ENCODE results near the gene F2RL2.

The F2RL2 gene

GRCh38 chr5:76592692-76593091 is 30.5 kb downstream of the F2RL2 start:
- no peaks in the 10 kb centered on the region for H3K9me3 ChIP-seq (replicated peaks; ENCODE audit: insufficient read depth, low read length)
- H3K4me2 ChIP-seq (ENCODE audit: low read depth, low read length), result no peak overlapping the region
- H3K9ac ChIP-seq (ENCODE audit: low read length), result no peak overlapping the region
- no peaks in the 10 kb centered on the region for H3K27me3 ChIP-seq (replicated peaks; ENCODE audit: insufficient read depth, low read length)
- no peaks in the 10 kb centered on the region for H4K20me1 ChIP-seq (ENCODE audit: insufficient read depth, low read length)
- H3K9me2 ChIP-seq (replicated peaks; ENCODE audit: insufficient read depth, low read length), result no peaks in the 10 kb centered on the region
- no peak overlapping the region for H3K27ac ChIP-seq (ENCODE audit: low read length)
- H3F3A ChIP-seq (ENCODE audit: insufficient read depth, low read length), result peaks cover 8% of the 10 kb centered on the region
- H3K36me3 ChIP-seq (replicated peaks; ENCODE audit: insufficient read depth, low read length), result no peaks in the 10 kb centered on the region; the same call in 1 of the 2 replicates
- H2AFZ ChIP-seq (ENCODE audit: low read length), result no peak overlapping the region
- DNase-seq, result no peak
- H3K4me3 ChIP-seq (ENCODE audit: low read length), result no peak overlapping the region
- TF ChIP-seq CTCF (IDR thresholded peaks at IDR 0.05; ENCODE audit: low read length) (no peak), EZH2phosphoT487 (IDR thresholded peaks at IDR 0.05; ENCODE audit: low read length) (no peak), EZH2 (optimal IDR thresholded peaks at IDR 0.05; ENCODE audit: low read depth, low read length) (no peak)
- peaks cover 13% of the 10 kb centered on the region for H3K4me1 ChIP-seq (ENCODE audit: low read length)
- H3K79me2 ChIP-seq (ENCODE audit: low read length), result no peaks in the 10 kb centered on the region

DNA sequence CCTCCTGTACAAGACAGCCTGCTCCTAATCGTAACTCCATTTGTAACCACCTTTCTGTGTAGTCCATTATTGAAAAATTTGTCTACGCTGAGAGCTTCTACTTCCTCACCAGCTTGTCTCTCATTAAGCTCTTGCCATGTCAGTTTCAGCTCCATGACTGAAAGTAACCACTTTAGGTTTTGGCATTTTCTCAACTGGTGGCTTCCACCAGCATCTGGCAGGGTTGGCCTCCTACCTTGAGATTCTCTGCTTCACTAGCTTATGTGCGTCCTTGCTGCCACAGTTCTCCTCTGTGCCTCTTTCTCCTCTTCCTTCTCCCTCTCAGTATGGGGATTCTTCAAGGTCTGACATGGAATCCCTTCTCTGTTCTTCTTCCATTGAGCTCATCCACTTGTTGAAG is 31.8 kb downstream of the F2RL2 start:
- H3K4me3 ChIP-seq (ENCODE audit: low read length), result no peak overlapping the region
- no peaks in the 10 kb centered on the region for H4K20me1 ChIP-seq (ENCODE audit: insufficient read depth, low read length)
- TF ChIP-seq EZH2phosphoT487 (IDR thresholded peaks at IDR 0.05; ENCODE audit: low read length) (no peak), EZH2 (optimal IDR thresholded peaks at IDR 0.05; ENCODE audit: low read depth, low read length) (no peak), CTCF (IDR thresholded peaks at IDR 0.05; ENCODE audit: low read length) (no peak)
- no peaks in the 10 kb centered on the region for H3K79me2 ChIP-seq (ENCODE audit: low read length)
- no peak overlapping the region for H3K4me2 ChIP-seq (ENCODE audit: low read depth, low read length)
- no peaks in the 10 kb centered on the region for H3K9me2 ChIP-seq (replicated peaks; ENCODE audit: insufficient read depth, low read length)
- no peaks in the 10 kb centered on the region for H3K9me3 ChIP-seq (replicated peaks; ENCODE audit: insufficient read depth, low read length)
- no peaks in the 10 kb centered on the region for H3K27me3 ChIP-seq (replicated peaks; ENCODE audit: insufficient read depth, low read length)
- DNase-seq, result no peak
- H3K4me1 ChIP-seq (ENCODE audit: low read length), result peaks cover 13% of the 10 kb centered on the region
- no peak overlapping the region for H2AFZ ChIP-seq (ENCODE audit: low read length)
- H3K27ac ChIP-seq (ENCODE audit: low read length), result no peak overlapping the region
- peaks cover 8% of the 10 kb centered on the region for H3F3A ChIP-seq (ENCODE audit: insufficient read depth, low read length)
- no peak overlapping the region for H3K9ac ChIP-seq (ENCODE audit: low read length)
- H3K36me3 ChIP-seq (replicated peaks; ENCODE audit: insufficient read depth, low read length), result no peaks in the 10 kb centered on the region

GRCh38 chr5:76590027-76590426 is 33.2 kb downstream of the F2RL2 start:
- H3K9ac ChIP-seq (ENCODE audit: low read length), result no peak overlapping the region
- H3K27ac ChIP-seq (ENCODE audit: low read length), result peak overlapping the region; percentile 46; the same call in 1 of the 2 replicates
- H3K4me2 ChIP-seq (ENCODE audit: low read depth, low read length), result peak overlapping the region; percentile 57
- TF ChIP-seq EZH2phosphoT487 (IDR thresholded peaks at IDR 0.05; ENCODE audit: low read length) (no peak), EZH2 (optimal IDR thresholded peaks at IDR 0.05; ENCODE audit: low read depth, low read length) (no peak), CTCF (IDR thresholded peaks at IDR 0.05; ENCODE audit: low read length) (no peak)
- peaks cover 8% of the 10 kb centered on the region for H3F3A ChIP-seq (ENCODE audit: insufficient read depth, low read length)
- H3K9me2 ChIP-seq (replicated peaks; ENCODE audit: insufficient read depth, low read length), result no peaks in the 10 kb centered on the region
- H4K20me1 ChIP-seq (ENCODE audit: insufficient read depth, low read length), result no peaks in the 10 kb centered on the region
- no peaks in the 10 kb centered on the region for H3K9me3 ChIP-seq (replicated peaks; ENCODE audit: insufficient read depth, low read length)
- peaks cover 13% of the 10 kb centered on the region for H3K4me1 ChIP-seq (ENCODE audit: low read length)
- H3K27me3 ChIP-seq (replicated peaks; ENCODE audit: insufficient read depth, low read length), result no peaks in the 10 kb centered on the region
- no peaks in the 10 kb centered on the region for H3K79me2 ChIP-seq (ENCODE audit: low read length)
- DNase-seq, result peak; percentile 57
- peak overlapping the region; percentile 20; the same call in 1 of the 2 replicates for H3K4me3 ChIP-seq (ENCODE audit: low read length)
- no peaks in the 10 kb centered on the region for H3K36me3 ChIP-seq (replicated peaks; ENCODE audit: insufficient read depth, low read length)
- no peak overlapping the region for H2AFZ ChIP-seq (ENCODE audit: low read length)

All from MM.1S (cell line).